DMS114 treated with DMSO at 0.1 percent for 48 hours (cell line): ENCODE data around the gene PPP2R5C.

ENCODE experiments used
- DNase-seq: peaks from one replicate; lab custom pipeline; 2025; ENCODE audit not compliant: unreplicated experiment; lab: John Stamatoyannopoulos, UW

PPP2R5C gene

DNA sequence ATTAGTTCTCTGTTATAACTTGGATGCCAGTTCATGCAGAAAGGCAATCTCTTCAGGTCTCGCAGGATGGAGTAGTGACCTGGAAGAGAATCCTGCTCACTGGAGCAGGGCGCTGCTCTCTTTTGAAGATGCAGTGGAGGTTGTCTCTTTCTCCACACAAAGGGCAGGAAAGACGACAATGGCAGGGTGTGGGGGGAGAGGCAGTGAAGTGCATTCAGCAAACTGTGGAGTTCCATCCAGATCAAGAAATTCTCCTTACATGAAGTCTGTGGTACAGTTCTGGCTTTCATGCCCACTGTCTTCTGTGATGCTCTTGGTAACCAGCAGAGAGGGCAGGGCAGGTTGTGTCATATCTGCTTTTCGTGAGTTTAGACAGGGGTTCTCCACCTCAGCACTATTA is 6.6 kb upstream of the PPP2R5C start:
- DNase-seq, result no peak

DNA sequence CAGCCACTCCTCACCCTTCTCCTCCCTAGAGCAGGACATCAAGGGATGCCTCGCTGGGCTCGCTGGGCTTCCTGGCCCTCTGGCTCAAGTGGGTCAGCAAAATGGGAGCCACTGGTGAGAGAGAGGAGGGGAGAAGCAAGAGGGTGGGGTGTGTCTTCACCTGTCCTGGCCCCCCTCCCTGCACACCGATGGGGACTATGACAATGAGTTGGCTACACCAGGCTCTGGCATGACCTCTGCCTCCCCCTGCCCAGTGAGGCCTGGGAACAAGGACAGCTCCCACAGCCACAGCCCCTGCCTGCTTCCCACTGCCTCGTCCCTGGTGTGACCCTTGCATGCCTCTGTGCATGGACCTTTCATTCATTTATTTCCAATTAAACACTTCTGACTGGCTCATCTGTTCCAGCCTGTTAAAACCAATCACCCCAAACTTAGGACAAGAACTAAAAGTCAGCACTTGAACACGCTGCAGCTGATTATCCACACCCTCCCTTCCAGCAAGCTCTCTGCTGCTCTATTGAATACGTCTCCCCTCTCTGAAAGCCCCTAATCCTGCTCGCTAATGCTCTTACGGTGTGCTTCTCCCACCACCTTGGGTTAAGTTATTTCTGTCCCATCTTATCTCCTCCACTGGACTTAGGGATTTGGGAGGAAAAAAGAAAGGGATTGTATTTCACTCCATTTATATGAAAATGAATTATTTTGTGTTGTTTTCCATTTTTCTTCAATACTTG is 5.8 kb upstream of the PPP2R5C start:
- no peak for DNase-seq

DNA sequence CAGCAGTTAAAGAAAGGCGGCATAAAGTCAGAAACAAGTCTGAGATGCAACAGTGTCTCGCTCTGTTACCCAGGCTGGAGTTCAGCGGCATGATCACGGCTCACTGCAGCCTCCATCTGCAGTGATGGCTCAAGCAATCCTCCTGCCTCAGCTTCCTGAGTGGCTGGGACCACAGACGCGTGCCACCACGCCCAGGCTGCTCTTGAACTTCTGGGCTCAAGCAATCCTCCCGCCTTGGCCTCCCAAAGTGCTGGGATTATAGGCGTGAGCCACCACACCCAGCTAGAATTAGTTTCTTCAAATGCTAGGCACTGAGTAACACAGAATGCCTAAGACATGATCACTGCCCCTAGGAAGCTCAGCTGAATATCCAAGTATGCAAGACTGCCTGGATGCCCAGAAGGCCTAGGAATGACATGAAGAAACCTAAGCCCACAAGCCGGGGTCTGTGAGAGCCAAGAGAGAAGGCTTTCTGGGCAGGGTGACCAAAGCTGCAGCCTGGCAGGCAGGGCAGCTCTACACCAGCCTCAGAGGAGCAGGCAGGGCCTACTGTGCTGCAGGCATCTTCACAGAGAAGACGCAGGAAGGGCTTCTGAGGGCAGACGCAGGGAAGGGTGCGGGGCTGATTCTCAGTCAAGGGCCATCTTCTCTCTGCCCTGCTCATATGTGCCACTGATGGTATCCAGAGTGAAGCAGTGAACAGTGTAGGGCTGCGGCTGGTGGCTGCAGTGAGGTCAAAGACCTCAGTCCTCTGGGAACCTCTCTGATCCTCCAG is 4.3 kb upstream of the PPP2R5C start:
- no peak for DNase-seq

DNA sequence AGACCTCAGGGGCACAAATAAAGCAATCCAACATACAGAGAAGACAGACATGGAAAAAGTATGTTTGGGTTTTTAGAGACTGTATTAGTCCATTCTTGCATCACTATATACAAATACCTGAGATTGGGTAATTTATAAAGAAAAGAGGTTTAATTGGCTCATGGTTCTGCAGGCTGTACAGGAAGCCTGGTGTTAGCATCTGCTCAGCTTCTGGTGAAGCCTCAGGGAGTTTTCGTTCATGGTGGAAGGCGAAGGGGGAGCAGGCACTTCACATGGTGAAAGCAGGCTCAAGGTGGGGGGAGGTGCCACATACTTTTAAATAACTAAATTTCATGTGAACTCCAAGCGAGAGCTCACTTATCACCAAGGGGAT is 3.7 kb upstream of the PPP2R5C start:
- no peak for DNase-seq

DNA sequence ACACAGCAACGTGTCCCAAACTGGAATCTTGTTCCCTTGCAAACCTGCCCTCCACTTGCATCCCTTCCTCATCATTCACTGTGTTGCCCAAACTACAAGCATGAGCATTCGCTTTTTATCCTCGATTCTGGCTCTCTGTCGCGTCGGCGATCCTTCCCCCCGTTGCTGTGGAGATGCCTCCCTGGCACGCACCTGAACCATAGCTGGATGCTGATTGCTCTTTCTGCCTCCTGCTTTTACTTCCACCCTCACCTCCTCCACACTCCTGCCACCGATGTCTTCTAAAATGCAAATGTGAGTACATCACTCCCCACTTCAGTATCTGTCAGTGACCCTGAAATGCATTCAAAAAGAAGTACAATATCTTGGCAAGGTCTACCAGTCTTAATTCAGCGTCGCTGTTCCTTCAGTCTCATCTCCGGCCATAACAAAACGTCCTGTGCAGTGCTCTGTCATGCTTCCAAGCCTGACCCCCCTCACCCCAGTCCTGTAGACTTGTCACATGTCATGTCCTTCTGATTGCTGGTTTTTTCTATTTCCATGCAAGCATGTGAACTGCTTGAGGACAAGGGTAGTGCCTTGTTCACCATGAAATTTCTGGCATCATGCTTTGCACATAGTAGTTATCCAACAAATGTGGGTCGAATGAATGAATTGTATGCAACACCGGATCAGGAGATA is 2.5 kb upstream of the PPP2R5C start:
- DNase-seq, result no peak

DNA sequence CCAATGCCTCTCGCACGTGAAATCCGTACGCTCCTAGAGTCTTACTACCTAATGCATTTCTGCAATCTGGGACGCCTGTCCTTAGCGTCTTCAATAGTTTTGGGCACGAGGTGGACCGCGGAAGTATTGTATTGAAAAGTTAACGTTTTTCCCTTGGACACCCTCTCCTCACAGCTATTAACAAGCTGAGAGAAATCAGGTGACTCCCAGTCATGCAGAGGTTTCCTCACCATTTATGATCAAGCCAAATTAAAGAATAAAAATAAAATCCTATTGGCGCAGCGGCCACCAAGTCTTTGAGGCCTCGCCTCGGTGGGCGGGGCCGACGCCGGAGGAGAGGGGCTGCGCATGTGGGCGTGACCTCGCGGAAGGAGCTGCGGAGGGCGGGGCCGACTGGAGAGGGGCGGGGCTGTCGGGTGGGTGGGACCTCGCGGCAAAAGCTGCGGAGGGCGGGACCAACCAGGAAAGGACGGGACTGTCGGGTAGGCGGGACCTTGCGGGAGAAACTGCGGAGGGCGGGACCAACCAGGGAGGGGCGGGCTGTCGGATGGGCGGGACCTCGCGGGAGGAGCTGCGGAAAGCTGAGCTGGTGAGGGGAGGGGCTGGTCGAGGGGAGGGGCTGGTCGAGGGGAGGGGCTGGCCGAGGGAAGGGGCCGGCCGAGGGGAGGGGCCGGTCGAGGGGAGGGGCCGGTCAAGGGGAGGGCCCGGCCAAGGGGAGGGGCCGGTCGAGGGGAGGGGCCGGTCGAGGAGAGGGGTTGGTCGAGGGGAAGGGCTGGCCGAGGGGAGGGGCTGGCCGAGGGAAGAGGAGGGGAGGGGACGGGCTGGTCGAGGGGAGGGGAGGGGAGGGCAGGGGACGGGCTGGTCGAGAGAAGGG is 1.1 kb upstream of the PPP2R5C start:
- peak; percentile 85 for DNase-seq

DNA sequence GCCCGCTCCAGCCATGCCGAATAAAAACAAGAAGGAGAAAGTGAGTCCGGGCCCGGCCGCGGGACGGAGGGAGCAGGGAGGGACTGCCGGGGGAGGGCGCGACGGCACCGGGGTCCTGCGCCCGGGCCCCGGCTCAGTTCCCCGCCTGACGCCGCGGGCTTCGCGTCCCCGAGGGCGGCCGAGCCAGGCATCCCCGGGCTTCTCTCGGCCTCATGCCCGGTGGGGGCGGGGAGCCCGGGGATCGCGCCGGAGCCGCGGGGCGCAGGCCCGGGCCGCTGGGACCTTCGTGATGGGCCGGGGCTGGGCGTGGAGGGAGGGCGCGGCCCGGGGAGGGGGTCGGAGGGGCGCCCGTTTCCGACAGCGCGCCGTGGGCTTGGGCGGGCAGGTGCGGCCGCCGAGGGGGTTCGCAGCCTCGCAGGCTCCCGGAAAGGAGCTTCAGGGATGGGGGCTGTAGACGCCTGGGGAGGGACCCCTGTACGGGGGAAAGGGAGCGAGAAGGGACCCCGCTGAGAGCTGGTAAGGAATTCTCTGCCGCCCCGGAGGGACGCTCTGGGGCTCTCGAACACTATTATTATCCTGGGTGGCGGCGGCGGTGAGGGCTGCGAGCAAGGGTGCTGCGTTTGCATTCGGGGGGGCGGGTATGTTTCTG is 496 bp downstream of the PPP2R5C start:
- DNase-seq, result no peak

DNA sequence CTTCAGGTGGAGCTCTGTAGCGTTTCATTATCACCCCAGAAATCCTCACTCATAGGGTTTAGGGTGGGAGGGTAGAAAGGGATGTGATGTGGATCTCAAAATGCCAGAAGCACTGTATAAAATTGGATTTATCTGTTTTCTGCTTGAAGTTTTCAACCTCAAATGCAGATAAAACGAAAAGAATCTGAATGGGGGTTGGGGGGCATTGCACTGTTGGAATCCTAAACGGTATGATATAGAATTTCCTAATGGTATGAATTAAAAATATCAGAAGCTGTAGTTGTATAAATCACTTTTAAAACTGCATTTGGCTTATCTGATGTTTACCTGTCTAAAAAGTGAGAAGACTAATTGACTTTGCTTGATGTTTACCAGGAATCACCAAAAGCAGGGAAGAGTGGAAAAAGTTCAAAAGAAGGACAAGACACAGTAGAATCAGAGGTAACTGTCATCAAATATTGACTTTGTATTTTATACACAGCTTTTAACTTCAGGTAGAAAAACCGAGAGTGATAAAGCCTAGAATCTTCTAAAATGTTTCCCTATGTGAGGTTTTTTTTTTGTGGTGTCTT is 1.1 kb downstream of the PPP2R5C start:
- no peak for DNase-seq

DNA sequence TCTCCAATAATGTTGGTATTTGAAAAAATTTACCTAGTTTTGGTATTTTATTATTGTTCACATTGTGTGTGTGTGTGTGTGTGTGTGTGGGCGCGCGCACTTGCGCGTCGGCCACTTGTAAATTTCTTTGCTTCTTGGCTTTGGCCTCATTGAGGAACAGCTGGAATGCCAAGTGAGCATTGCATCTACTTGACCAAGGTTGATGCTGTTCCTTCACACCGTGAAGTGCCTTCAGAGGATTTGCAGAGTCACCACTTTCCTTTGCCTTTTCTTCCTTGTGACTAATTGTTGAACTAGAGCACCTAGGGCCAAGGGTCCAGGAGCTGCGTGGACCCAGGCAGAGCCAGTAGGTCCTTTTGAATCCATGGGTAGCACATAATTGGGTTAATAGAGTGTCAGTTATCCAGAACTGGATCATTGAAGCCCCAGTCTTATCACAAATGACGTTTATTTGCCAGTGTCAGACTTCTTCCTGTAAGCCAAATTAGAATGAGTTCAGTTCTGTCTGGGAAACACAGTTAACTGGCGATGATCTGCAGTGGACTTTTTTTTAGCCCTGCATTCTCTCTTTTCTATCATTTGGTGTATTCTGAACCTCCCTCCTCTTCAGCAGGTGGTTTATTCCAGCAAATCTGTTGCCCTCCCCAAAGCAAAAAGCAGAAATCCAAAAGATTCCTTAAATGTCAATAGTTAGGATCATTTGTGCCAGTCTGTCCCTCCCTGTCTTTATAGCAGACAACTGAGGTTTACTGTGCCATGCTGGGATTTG is 2.6 kb downstream of the PPP2R5C start:
- no peak for DNase-seq

DNA sequence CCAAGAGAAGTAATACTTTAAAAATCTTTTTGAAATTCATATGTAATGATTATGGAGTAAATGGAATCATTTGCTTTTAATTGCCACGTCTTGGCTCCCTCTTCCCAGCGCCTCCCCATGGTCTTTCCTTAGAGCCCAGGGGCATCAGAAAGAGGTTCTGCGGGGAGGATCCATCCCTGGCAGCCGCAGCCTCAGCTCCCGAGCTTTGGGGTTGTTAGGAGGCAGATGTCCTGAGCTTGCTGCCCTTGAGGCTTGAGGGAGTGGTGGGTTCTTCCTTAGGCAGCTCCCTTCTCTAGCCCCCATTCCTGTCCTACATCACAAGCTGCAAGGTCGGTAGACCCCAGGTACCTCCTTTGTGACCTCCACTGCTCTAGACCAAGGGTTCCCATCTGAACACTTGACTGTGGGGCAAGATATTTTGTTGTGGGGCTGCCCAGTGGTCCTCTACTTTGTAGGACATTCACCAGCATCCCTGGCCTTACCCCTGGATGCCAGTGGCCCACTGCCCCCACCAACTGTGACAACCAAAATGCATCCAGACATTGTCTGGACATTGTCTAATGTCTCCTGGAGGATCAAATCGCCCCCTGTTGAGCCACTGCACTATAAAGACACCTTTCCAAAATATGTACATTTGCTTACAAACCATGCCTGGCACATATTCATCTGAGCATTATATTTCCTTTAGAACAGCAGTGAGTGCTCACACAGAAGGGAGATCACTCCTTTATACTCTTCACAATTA is 6.3 kb downstream of the PPP2R5C start:
- DNase-seq, result no peak

DNA sequence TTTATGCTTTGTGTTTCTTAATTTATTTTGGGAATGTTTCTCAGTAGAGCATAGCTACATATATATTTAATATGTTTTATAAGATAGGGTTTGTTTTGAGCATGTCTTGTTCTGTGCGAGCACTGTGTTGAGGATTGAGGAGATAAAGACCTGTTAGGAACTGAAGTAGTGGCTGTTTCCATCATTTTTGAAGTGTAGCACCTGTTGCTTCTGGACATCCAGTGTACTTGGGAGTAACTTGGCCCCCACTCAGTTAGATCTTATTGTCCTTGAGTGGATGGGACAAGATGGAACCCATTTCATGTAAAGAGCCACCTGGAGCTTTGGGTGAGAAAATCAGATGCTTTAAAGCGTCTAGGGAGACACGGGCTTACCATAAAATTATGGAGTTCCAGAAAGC is 8.7 kb downstream of the PPP2R5C start:
- DNase-seq, result no peak

DNA sequence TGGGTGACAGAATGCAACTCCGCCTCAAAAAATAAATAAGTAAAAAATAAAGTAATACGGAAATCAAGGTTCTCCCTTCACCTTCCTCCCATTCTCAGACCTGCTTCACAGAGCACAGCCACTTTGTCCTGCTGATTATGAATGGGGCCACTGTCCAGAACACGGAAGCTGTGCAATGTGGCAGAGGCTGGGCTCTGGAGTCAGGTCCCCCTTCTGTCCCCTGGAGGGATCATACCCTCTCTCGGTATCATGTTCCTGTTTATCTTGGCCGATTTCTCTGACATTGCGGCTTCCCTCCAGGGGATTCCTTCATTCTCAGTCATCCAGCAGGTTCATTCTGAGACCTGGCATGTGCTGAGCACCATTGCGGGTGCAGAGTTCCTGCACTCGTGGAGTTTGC is 11.3 kb downstream of the PPP2R5C start:
- no peak for DNase-seq

DNA sequence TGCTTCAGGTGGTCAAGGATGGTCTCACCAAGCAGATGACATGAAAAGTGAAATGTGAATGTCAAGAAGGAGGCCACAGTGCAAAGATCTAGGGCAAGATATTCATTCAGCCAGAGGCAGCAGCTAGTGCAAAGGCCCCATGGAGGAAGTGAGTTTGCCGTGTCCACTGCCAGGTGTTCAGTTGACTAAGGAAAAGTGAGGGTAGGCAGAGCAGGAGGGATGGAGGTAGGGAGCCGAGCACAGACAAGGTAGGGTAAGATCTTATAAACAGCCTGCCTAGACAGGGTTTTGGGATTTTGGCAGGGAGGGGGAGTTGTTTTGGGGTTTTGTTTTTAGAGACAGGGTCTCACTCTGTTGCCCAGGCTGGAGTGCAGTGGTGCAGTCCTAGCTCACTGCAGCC is 11.9 kb downstream of the PPP2R5C start:
- no peak for DNase-seq

DNA sequence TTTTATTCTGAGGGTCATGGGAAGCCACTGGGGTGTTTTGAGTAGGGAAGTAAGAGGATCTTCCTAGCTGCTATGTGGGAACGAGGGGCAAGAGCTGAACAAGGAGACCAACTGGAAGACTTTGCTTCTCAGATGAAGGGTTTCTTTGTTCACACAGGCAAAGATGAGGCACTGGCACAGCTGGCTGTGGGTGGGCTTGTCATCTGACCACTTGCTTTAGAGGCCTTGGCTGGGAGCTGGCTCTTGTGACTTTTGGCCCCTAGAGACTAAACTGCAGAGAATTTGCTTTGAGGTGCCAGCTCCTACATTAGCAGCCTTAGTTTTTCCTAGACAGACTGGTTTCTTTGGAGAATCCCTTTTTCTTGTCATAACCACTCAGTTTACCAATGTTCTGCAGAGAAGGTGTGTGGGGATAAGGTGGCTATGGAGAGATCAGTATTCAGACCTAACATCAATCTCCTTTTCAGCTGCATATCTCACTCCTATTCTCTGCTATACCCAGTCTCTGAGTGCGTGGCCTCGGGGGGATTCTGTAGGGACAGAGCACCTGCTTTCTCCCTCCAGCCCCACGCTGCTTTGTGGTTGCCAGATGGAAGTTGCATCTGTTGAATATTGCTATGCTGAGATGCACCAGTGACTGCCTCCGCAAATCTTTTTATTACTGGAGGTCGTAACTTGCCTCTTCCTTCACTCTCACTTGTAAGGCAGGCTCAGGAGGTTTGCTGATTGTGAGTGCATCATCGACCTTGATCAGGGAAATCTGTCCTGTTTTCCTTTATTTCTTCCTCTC is 12.7 kb downstream of the PPP2R5C start:
- no peak for DNase-seq

DNA sequence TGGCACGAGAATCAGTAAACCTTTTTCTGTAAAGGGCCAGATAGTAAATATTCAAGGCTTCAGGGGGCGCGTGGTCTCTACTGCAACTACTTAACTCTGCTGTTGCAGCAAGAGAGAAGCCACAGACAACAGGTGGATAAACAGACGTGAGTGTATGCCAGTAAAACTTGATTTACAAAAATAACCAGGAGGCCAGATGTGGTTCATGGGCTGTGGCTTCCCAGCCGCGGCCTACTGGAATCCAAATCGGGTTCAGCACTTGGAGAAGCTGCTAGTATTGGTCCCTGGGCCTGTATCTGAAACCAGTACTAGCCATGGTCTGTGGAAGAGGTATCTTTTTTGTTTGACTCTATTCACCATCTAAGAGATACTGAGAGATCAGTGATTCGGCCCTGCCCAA is 13.3 kb downstream of the PPP2R5C start:
- DNase-seq, result no peak

DNA sequence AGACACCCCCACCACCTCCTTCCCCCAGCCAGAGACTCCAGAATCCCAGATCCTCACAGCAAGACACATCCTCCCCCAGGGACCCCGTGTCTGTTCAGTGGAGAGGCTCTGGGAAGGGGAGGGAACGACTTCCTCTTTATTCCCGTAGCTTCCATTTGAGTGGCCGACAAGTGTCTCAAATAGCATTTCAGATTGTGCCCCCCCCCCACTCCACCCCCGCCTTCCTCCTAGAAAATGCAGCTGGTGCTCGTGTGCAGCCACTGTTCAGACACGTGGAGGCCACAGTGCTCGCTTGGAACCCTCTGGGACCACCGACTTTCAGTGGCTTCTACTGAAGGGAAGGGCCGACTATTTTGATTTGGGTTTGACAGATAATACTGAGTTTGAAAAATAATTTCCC is 14.3 kb downstream of the PPP2R5C start:
- DNase-seq, result no peak

DNA sequence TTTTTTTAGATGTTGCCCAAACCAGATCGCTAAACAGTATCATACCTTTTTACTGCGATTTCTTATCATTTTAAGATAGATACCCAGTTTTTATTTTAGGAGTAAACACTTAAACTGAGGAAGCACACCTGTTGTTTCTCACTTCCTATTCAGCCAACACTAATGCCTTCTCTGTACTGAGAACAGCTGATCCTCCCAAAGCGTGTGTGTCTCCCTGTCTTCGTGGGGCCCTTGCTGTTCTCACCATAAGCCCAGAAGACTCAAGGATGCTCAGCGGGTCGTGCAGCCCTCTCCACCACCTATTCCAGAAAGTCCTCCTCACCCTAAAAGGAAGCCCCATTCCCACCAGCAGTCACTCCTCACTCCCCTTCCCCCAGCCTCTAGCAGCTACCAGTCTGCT is 14.8 kb downstream of the PPP2R5C start:
- DNase-seq, result no peak

DNA sequence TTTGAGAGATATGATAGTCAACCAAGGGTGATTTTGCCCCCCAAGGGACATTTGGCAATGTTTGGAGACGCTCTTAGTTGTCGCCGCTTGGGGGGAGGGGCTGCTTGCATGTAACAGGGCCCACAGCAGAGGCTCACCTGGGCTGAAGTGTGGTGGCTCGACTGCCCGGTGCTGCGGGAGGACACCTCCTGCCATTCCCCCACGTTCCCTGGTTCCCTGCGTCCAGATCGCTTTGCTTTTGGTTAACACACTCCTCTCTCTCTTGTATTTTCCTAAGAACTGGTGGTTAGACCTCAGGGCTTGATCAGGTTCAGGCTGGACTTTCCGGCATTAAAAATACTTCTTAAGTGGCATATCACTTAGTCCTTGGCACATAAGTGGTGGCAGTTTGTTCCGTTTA is 18.9 kb downstream of the PPP2R5C start:
- DNase-seq, result no peak
